Esophagus squamous epithelium (tissue), 4 donors: ENCODE measurements around the gene COL26A1.

ENCODE experiments used
- POLR2A ChIP-seq, 4 donors: fragments of 450-650 bp; IDR thresholded peaks; one replicate each; pipeline ENCODE4 v1.6.1; 2017; ENCODE audit warnings: antibody characterized with exemption in 4 of 4, mild to moderate bottlenecking in 4 of 4, moderate library complexity in 3 of 4
- TF ChIP-seq, protein P1 (sequence below), 6 experiments: fragments of 450-650 bp in 4 of 6; fragments of 200-600 bp in 2 of 6; sonication (generic) in 2 of 6; IDR thresholded peaks; one replicate each; pipeline ENCODE4 v1.5.1; 2016 to 2019; ENCODE audit warnings: antibody characterized with exemption in 6 of 6, mild to moderate bottlenecking in 4 of 6, moderate library complexity in 4 of 6

GRCh38 chr7:101507327-101507726 is 144.7 kb downstream of the COL26A1 start:
- TF ChIP-seq POLR2A (IDR thresholded peaks at IDR 0.05), result no peak
- TF ChIP-seq, protein P1, sequence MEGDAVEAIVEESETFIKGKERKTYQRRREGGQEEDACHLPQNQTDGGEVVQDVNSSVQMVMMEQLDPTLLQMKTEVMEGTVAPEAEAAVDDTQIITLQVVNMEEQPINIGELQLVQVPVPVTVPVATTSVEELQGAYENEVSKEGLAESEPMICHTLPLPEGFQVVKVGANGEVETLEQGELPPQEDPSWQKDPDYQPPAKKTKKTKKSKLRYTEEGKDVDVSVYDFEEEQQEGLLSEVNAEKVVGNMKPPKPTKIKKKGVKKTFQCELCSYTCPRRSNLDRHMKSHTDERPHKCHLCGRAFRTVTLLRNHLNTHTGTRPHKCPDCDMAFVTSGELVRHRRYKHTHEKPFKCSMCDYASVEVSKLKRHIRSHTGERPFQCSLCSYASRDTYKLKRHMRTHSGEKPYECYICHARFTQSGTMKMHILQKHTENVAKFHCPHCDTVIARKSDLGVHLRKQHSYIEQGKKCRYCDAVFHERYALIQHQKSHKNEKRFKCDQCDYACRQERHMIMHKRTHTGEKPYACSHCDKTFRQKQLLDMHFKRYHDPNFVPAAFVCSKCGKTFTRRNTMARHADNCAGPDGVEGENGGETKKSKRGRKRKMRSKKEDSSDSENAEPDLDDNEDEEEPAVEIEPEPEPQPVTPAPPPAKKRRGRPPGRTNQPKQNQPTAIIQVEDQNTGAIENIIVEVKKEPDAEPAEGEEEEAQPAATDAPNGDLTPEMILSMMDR (IDR thresholded peaks at IDR 0.05), result no peak
